Esophagus squamous epithelium (tissue), 4 donors: ENCODE measurements around the gene IL18RAP.

Experiments
- CTCF ChIP-seq, 6 experiments: fragments of 450-650 bp in 4 of 6; fragments of 200-600 bp in 2 of 6; sonication (generic) in 2 of 6; IDR thresholded peaks; one replicate each; pipeline ENCODE4 v1.5.1; 2016 to 2019; ENCODE audit warnings: antibody characterized with exemption in 6 of 6, mild to moderate bottlenecking in 4 of 6, moderate library complexity in 4 of 6
- POLR2A ChIP-seq, 4 donors: fragments of 450-650 bp; IDR thresholded peaks; one replicate each; pipeline ENCODE4 v1.6.1; 2017; ENCODE audit warnings: antibody characterized with exemption in 4 of 4, mild to moderate bottlenecking in 4 of 4, moderate library complexity in 3 of 4

GRCh38 chr2:102446936-102447335 lies 24.0 kb downstream of the IL18RAP start:
- TF ChIP-seq CTCF (IDR thresholded peaks at IDR 0.05) (no peak), POLR2A (IDR thresholded peaks at IDR 0.05) (no peak)
